Epithelial cell of umbilical artery (primary cell): Measurements from ENCODE around the gene PPARD. TPM values are rescaled to one million over a fixed set of nuclear protein-coding genes. Genes with fewer than 3 reads are reported as not detected.

Experiments
- total RNA-seq: library from RNA; depleted of rRNA; stranded (reverse); fragments of >200 nt; gene quantifications from 2 replicates; pipeline ENCODE4 v1.2.3, GENCODE V29; 2014

The PPARD gene
- total RNA-seq = 3.3 and 4.9 TPM in 2 replicates

GRCh38 chr6:35342258-35343091 is at the start of gene PPARD:
Gene PPARD, plus strand, starts transcription at chr6:35342558. Its CDS starts 68,530 bp downstream, at chr6:35411088.

DNA sequence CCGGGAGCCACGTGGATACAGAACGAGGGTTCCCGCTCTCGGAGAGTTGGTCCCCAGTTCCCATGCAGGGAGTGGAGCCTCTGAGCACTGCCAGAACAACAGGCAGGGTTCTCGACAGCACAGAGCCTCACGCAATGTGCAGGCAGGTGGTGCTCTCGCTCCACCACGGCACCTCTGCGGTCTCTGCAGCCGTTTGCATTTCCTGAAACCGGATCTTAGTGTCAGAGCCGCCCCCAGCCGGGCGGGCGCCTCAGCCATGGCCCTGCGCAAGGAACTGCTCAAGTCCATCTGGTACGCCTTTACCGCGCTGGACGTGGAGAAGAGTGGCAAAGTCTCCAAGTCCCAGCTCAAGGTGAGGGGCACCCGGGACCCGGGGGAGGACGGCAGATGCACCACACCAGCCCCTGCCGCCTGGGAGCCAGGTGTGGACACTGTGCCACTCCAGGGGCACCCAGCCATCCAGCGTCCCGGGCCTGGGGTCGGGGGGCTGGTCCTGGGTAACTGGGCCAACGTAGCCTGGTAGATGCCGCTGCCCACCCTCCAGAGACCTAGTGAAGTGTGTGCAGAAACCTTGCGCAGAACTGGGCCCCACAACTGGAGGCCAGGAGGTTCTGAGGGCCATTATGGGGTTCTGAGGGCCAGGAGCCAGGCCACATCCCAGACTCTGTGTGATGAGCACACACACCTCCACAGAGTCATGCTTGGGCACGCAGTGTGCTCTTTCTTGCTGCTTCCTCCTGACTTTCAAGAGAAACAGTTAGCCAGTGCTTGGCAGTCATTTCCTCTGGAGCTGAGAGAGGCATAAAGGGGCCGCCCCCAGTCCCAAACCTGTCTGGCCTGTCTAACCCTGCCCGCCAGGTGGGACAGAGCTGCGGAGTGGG is 44.5 kb upstream of the PPARD start, which contains the start of gene DEF6:
TSS of gene DEF6 (plus strand) at position 218 of the 881 bp plus-strand sequence. CDS start at position 257, 39 bp downstream.

GRCh38 chr6:35452183-35453090 is 110.1 kb downstream of the PPARD start, which contains the start of gene FANCE:
Gene FANCE, plus strand, starts transcription at chr6:35452338. Its CDS starts 208 bp downstream, at chr6:35452546.

GRCh38 chr6:35468181-35468979 is 126.0 kb downstream of the PPARD start, which contains the start of gene RPL10A:
Gene RPL10A, plus strand, starts transcription at chr6:35468401. Its CDS starts 34 bp downstream, at chr6:35468435.

Other genes with a start within 250 kb of the PPARD start
- under 0.01 TPM in 1 of 2 replicates, not detected in the other for gene TCP11, start 201.2 kb upstream of the PPARD start, total RNA-seq
- gene SCUBE3, start 128.6 kb upstream of the PPARD start, total RNA-seq = 0.30 and 0.32 TPM in 2 replicates
- 14.9 and 15.2 TPM in 2 replicates for gene ZNF76, start 82.8 kb upstream of the PPARD start, total RNA-seq
- under 0.01 and 0.46 TPM in 2 replicates for gene DEF6, start 44.7 kb upstream of the PPARD start, total RNA-seq
- gene FANCE, start 109.8 kb downstream of the PPARD start, total RNA-seq = 7.0 and 9.1 TPM in 2 replicates
- 1,588 and 2,417 TPM in 2 replicates for gene RPL10A, start 125.8 kb downstream of the PPARD start, total RNA-seq
- 0.32 and 0.61 TPM in 2 replicates for gene TEAD3, start 154.5 kb downstream of the PPARD start, total RNA-seq
- not detected in 2 replicates for gene TULP1, start 170.3 kb downstream of the PPARD start, total RNA-seq